ENCODE data around the gene LPAR1. TPM values are rescaled to one million over a fixed set of nuclear protein-coding genes. Genes with fewer than 3 reads are reported as not detected.
"Not testable (repeated sequence)": the region's sequence is repeated elsewhere in the genome, so short reads cannot be mapped to it uniquely, and the experiment has no call there.

The LPAR1 gene
- total RNA-seq, 5 donors from 2014 or later (not counting 1 experiment from before 2014, with no cell fraction given): 0.26 to 0.47 (median 0.41) TPM; not detected in 2

DNA sequence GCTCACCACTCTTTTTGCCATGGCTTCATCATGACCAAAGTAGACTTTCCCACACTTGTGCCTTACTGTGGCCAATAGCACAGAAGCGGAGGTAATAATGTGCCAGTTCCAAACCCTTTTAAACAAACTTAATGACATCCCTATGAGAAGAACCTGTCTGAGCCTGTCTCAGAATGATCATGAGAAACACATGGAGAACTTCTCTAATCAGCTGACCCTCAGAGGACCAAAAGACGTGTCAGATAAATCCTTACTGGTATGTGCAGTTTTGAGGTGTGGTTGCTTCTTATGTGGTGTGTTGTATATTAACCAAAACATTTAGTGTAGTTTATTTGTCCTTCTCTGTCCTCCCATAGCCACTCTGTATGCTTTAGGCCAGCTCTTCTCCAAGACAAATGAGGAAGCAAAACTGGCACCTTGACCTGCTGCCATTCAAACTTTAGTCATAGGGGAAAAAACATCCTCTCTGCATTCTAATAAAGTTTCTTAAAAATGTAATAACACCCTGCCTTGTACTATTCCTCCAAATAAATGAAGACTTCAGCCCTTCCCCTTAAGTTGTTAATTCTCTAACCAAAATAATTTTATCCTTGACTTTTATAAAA, 200.8 kb downstream of the LPAR1 start:
- H3K4me3 Mint-ChIP-seq: no peak overlapping the region
- H3K36me3 Mint-ChIP-seq: no peaks in the 10 kb centered on the region
- no peaks in the 10 kb centered on the region for H3K27me3 Mint-ChIP-seq
- POLR2A ChIA-PET: no interaction called here
- no peak overlapping the region for H3K27ac Mint-ChIP-seq
- Histone ChIP-seq H3K36me3 (ENCODE audit: control insufficient read depth in 2 of 2, extremely low read depth in 1 of 2, insufficient read depth in 1 of 2, low read length in 1 of 2) (no peaks in the 10 kb centered on the region), H3K27ac (ENCODE audit: low read length) (no peak overlapping the region), H3K4me1 (ENCODE audit: control insufficient read depth in 1 of 2, extremely low read depth in 1 of 2, insufficient read depth in 2 of 2, low read length in 2 of 2) (no peaks in the 10 kb centered on the region), H3K4me3 (ENCODE audit: control insufficient read depth in 1 of 2, extremely low read depth in 1 of 2, low read length in 1 of 2) (no peak overlapping the region), H3K27me3 (replicated peaks in 1 of 2; ENCODE audit: control insufficient read depth in 2 of 2, extremely low read depth in 1 of 2, insufficient read depth in 2 of 2, low read length in 1 of 2) (no peaks in the 10 kb centered on the region), H3K9me3 (no peaks in the 10 kb centered on the region)
- ATAC-seq (replicated peaks in 1 of 4) (no peak), DNase-seq (no peak)
- H3K4me1 Mint-ChIP-seq: no peaks in the 10 kb centered on the region
- H3K9me3 Mint-ChIP-seq: peaks cover 6 to 10% (median 6%) of the 10 kb centered on the region in 3 donors
- no CpG with 5 or more reads among the region's 2 CpGs for WGBS (ENCODE audit: insufficient coverage)
- CTCF ChIA-PET: no interaction called here

DNA sequence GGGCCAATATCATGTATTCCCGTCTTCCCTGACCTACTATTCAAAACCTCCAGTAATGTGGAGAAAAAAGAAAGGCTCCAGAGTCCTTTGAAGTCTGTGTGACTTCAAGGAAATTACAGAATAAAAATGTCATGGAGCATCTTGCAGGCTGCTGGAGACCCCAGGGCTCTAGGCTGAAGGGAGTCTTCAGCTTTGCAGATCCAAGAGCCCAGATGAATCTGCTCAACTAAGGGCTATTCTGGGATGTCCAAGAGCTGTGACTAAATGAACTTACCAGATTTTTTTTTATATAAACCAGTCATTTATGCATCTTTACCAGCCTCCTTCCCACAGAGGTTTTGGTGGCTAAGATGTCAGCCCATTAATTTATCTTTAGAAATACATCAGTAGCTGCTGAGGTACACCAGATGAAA, 202.4 kb downstream of the LPAR1 start:
- Mint-ChIP-seq H3K4me1 (no peaks in the 10 kb centered on the region), H3K27me3 (no peaks in the 10 kb centered on the region), H3K9me3 (peaks cover 6 to 10% (median 6%) of the 10 kb centered on the region in 3 donors), H3K27ac (no peak overlapping the region), H3K36me3 (no peaks in the 10 kb centered on the region), H3K4me3 (no peak overlapping the region)
- Histone ChIP-seq H3K4me3 (ENCODE audit: control insufficient read depth in 1 of 2, extremely low read depth in 1 of 2, low read length in 1 of 2) (no peak overlapping the region), H3K4me1 (ENCODE audit: control insufficient read depth in 1 of 2, extremely low read depth in 1 of 2, insufficient read depth in 2 of 2, low read length in 2 of 2) (no peaks in the 10 kb centered on the region), H3K36me3 (ENCODE audit: control insufficient read depth in 2 of 2, extremely low read depth in 1 of 2, insufficient read depth in 1 of 2, low read length in 1 of 2) (no peaks in the 10 kb centered on the region), H3K27ac (ENCODE audit: low read length) (no peak overlapping the region), H3K27me3 (replicated peaks in 1 of 2; ENCODE audit: control insufficient read depth in 2 of 2, extremely low read depth in 1 of 2, insufficient read depth in 2 of 2, low read length in 1 of 2) (no peaks in the 10 kb centered on the region), H3K9me3 (no peaks in the 10 kb centered on the region)
- CTCF ChIA-PET: no interaction called here
- POLR2A ChIA-PET: interaction anchor here in 1 of 2 donors (0.6 kb wide), 1 partner anchor 17 kb away, joined by 10 read pairs; no protein-coding TSS in a partner anchor
- DNase-seq (no peak), ATAC-seq (replicated peaks in 1 of 4) (no peak)
- WGBS (ENCODE audit: insufficient coverage): no CpG with 5 or more reads among the region's 1 CpG

DNA sequence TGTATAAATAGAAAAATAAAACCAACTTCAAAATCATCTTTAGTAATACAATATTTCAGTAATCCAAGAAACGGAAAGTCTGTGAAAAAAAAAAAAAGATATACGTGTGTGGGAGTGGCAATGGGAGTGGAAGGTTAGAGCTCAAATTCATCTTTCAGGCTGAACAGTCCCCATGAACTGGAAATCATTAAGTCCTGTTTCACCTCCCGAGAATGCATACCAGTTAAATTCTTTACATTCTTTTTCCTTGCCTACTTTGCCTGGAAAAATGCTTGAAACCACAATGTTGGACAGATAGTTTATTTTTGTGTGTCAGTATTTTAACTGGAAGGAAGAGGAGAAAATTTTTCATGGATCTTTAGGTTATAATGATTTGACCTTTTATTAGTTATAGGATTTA, 202.9 kb downstream of the LPAR1 start:
- Histone ChIP-seq H3K27ac (ENCODE audit: low read length) (no peak overlapping the region), H3K4me1 (ENCODE audit: control insufficient read depth in 1 of 2, extremely low read depth in 1 of 2, insufficient read depth in 2 of 2, low read length in 2 of 2) (no peaks in the 10 kb centered on the region), H3K27me3 (replicated peaks in 1 of 2; ENCODE audit: control insufficient read depth in 2 of 2, extremely low read depth in 1 of 2, insufficient read depth in 2 of 2, low read length in 1 of 2) (no peaks in the 10 kb centered on the region), H3K4me3 (ENCODE audit: control insufficient read depth in 1 of 2, extremely low read depth in 1 of 2, low read length in 1 of 2) (no peak overlapping the region), H3K9me3 (no peaks in the 10 kb centered on the region), H3K36me3 (ENCODE audit: control insufficient read depth in 2 of 2, extremely low read depth in 1 of 2, insufficient read depth in 1 of 2, low read length in 1 of 2) (no peaks in the 10 kb centered on the region)
- no peak overlapping the region for H3K4me3 Mint-ChIP-seq
- ATAC-seq (replicated peaks in 1 of 4) (no peak), DNase-seq (no peak)
- H3K27ac Mint-ChIP-seq: no peak overlapping the region
- no CpG with 5 or more reads among the region's 3 CpGs for WGBS (ENCODE audit: insufficient coverage)
- POLR2A ChIA-PET: interaction anchor here in 1 of 2 donors (0.6 kb wide), 1 partner anchor 17 kb away, joined by 10 read pairs; no protein-coding TSS in a partner anchor
- CTCF ChIA-PET: no interaction called here
- H3K36me3 Mint-ChIP-seq: no peaks in the 10 kb centered on the region
- H3K27me3 Mint-ChIP-seq: no peaks in the 10 kb centered on the region
- no peaks in the 10 kb centered on the region for H3K4me1 Mint-ChIP-seq
- peaks cover 2 to 7% (median 4%) of the 10 kb centered on the region in 3 donors for H3K9me3 Mint-ChIP-seq

DNA sequence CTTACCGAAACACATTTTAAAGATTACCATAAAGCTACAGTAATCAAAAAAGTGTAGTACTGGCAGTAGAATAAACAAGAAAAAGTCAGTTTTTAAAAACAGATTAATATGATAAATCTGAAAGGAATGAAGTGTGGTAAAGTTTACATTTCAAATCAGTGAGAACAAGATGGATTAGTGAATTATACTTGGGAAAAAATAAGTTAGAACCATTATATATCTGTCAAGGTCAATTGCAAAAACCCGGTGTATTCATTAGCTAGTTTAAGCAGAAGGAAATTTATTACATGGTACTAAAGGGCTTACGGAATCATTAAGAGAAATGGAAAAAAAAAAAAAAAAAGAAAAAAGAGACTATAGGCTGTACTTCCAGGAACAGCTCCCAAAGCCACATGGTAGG, 205.3 kb downstream of the LPAR1 start:
- peaks cover 0 to 5% (median 2%) of the 10 kb centered on the region in 3 donors for H3K9me3 Mint-ChIP-seq
- no peak for DNase-seq
- no peak overlapping the region for H3K27ac Mint-ChIP-seq
- H3K36me3 Mint-ChIP-seq: no peaks in the 10 kb centered on the region
- Histone ChIP-seq H3K27ac (ENCODE audit: low read length) (no peak overlapping the region), H3K4me1 (ENCODE audit: control insufficient read depth in 1 of 2, extremely low read depth in 1 of 2, insufficient read depth in 2 of 2, low read length in 2 of 2) (no peaks in the 10 kb centered on the region), H3K4me3 (ENCODE audit: control insufficient read depth in 1 of 2, extremely low read depth in 1 of 2, low read length in 1 of 2) (no peak overlapping the region), H3K9me3 (no peaks in the 10 kb centered on the region), H3K27me3 (replicated peaks in 1 of 2; ENCODE audit: control insufficient read depth in 2 of 2, extremely low read depth in 1 of 2, insufficient read depth in 2 of 2, low read length in 1 of 2) (no peaks in the 10 kb centered on the region), H3K36me3 (ENCODE audit: control insufficient read depth in 2 of 2, extremely low read depth in 1 of 2, insufficient read depth in 1 of 2, low read length in 1 of 2) (no peaks in the 10 kb centered on the region)
- WGBS (ENCODE audit: insufficient coverage): no CpG with 5 or more reads among the region's 3 CpGs
- ChIA-PET CTCF (no interaction called here), POLR2A (no interaction called here)
- H3K4me3 Mint-ChIP-seq: no peak overlapping the region
- H3K4me1 Mint-ChIP-seq: no peaks in the 10 kb centered on the region
- no peak for ATAC-seq (replicated peaks in 1 of 4)
- no peaks in the 10 kb centered on the region for H3K27me3 Mint-ChIP-seq

GRCh38 chr9:110830495-110830894, 207.8 kb downstream of the LPAR1 start:
- H3K27me3 ChIP-seq (replicated peaks in 1 of 2; ENCODE audit: control insufficient read depth in 2 of 2, extremely low read depth in 1 of 2, insufficient read depth in 2 of 2, low read length in 1 of 2): no peaks in the 10 kb centered on the region
- no peaks in the 10 kb centered on the region for H3K36me3 ChIP-seq (ENCODE audit: control insufficient read depth in 2 of 2, extremely low read depth in 1 of 2, insufficient read depth in 1 of 2, low read length in 1 of 2)
- H3K4me1 Mint-ChIP-seq: no peaks in the 10 kb centered on the region
- H3K9me3 Mint-ChIP-seq: peaks cover 0 to 3% (median 0%) of the 10 kb centered on the region in 3 donors
- no peaks in the 10 kb centered on the region for H3K27me3 Mint-ChIP-seq
- DNase-seq (no peak), ATAC-seq (replicated peaks in 1 of 4) (no peak)
- no peak overlapping the region for H3K27ac Mint-ChIP-seq
- 91% methylated on average over 20 of the region's 21 CpGs for WGBS (ENCODE audit: insufficient coverage)
- H3K27ac ChIP-seq (ENCODE audit: low read length): no peak overlapping the region
- no peaks in the 10 kb centered on the region for H3K4me1 ChIP-seq (ENCODE audit: control insufficient read depth in 1 of 2, extremely low read depth in 1 of 2, insufficient read depth in 2 of 2, low read length in 2 of 2)
- no peak overlapping the region for H3K4me3 Mint-ChIP-seq
- no peaks in the 10 kb centered on the region for H3K9me3 ChIP-seq
- H3K4me3 ChIP-seq (ENCODE audit: control insufficient read depth in 1 of 2, extremely low read depth in 1 of 2, low read length in 1 of 2): no peak overlapping the region
- no peaks in the 10 kb centered on the region for H3K36me3 Mint-ChIP-seq
- CTCF ChIA-PET: no interaction called here
- POLR2A ChIA-PET: no interaction called here

- no peak for ATAC-seq (replicated peaks in 1 of 4)
- Mint-ChIP-seq H3K27me3 (no peaks in the 10 kb centered on the region), H3K4me3 (no peak overlapping the region), H3K9me3 (peaks cover 0 to 16% (median 6%) of the 10 kb centered on the region in 3 donors), H3K36me3 (no peaks in the 10 kb centered on the region), H3K27ac (no peak overlapping the region), H3K4me1 (no peaks in the 10 kb centered on the region)
- no peak for DNase-seq
- ChIA-PET CTCF (no interaction called here), POLR2A (no interaction called here)
- no peaks in the 10 kb centered on the region for H3K9me3 ChIP-seq
- H3K36me3 ChIP-seq (ENCODE audit: control insufficient read depth in 2 of 2, extremely low read depth in 1 of 2, insufficient read depth in 1 of 2, low read length in 1 of 2): no peaks in the 10 kb centered on the region
- no peaks in the 10 kb centered on the region for H3K27me3 ChIP-seq (replicated peaks in 1 of 2; ENCODE audit: control insufficient read depth in 2 of 2, extremely low read depth in 1 of 2, insufficient read depth in 2 of 2, low read length in 1 of 2)
- 65% methylated on average over 2 of the region's 3 CpGs for WGBS (ENCODE audit: insufficient coverage)
- H3K27ac ChIP-seq (ENCODE audit: low read length): no peak overlapping the region
- no peaks in the 10 kb centered on the region for H3K4me1 ChIP-seq (ENCODE audit: control insufficient read depth in 1 of 2, extremely low read depth in 1 of 2, insufficient read depth in 2 of 2, low read length in 2 of 2)
- H3K4me3 ChIP-seq (ENCODE audit: control insufficient read depth in 1 of 2, extremely low read depth in 1 of 2, low read length in 1 of 2): no peak overlapping the region
These were observed 210.0 kb downstream of the LPAR1 start for GRCh38 chr9:110828264-110828663.

- POLR2A ChIA-PET; H3K27ac Mint-ChIP-seq; H3K4me3 Mint-ChIP-seq; CTCF ChIA-PET; ATAC-seq (replicated peaks in 1 of 4); H3K9me3 ChIP-seq; H3K27me3 Mint-ChIP-seq; H3K27ac ChIP-seq (ENCODE audit: low read length); DNase-seq; H3K4me1 Mint-ChIP-seq; H3K36me3 Mint-ChIP-seq; H3K4me3 ChIP-seq (ENCODE audit: control insufficient read depth in 1 of 2, extremely low read depth in 1 of 2, low read length in 1 of 2); H3K4me1 ChIP-seq (ENCODE audit: control insufficient read depth in 1 of 2, extremely low read depth in 1 of 2, insufficient read depth in 2 of 2, low read length in 2 of 2); H3K36me3 ChIP-seq (ENCODE audit: control insufficient read depth in 2 of 2, extremely low read depth in 1 of 2, insufficient read depth in 1 of 2, low read length in 1 of 2); H3K27me3 ChIP-seq (replicated peaks in 1 of 2; ENCODE audit: control insufficient read depth in 2 of 2, extremely low read depth in 1 of 2, insufficient read depth in 2 of 2, low read length in 1 of 2): not testable (repeated sequence)
- WGBS (ENCODE audit: insufficient coverage): 84% methylated on average over 4 of the region's 9 CpGs
- peaks cover 0 to 16% (median 6%) of the 10 kb centered on the region in 3 donors for H3K9me3 Mint-ChIP-seq
These were observed 211.9 kb downstream of the LPAR1 start for GRCh38 chr9:110826400-110826799.
